Hypothalamus (tissue), 51 donors: ENCODE results near the gene TECTA.
"Not testable (repeated sequence)": the region's sequence is repeated elsewhere in the genome, so short reads cannot be mapped to it uniquely, and the experiment has no call there.

Source experiments
- DNase-seq, 51 donors: peaks; one replicate each; lab custom pipeline; 2025; lab: John Stamatoyannopoulos, UW

The TECTA gene

GRCh38 chr11:121226415-121227263 lies 125.6 kb downstream of the TECTA start:
- no peak for DNase-seq

- no peak for DNase-seq
Observed at GRCh38 chr11:121228851-121229250, 127.8 kb downstream of the TECTA start.

- no peak for DNase-seq
Observed at GRCh38 chr11:121229495-121230215, 128.6 kb downstream of the TECTA start.

- no peak for DNase-seq
Observed at GRCh38 chr11:121231576-121232278, 130.7 kb downstream of the TECTA start.

GRCh38 chr11:121235057-121235456 lies 134.0 kb downstream of the TECTA start:
- no peak for DNase-seq

GRCh38 chr11:121236115-121237001 lies 135.3 kb downstream of the TECTA start:
- DNase-seq: no peak

GRCh38 chr11:121237247-121237646 lies 136.2 kb downstream of the TECTA start:
- DNase-seq: not testable (repeated sequence)

DNA sequence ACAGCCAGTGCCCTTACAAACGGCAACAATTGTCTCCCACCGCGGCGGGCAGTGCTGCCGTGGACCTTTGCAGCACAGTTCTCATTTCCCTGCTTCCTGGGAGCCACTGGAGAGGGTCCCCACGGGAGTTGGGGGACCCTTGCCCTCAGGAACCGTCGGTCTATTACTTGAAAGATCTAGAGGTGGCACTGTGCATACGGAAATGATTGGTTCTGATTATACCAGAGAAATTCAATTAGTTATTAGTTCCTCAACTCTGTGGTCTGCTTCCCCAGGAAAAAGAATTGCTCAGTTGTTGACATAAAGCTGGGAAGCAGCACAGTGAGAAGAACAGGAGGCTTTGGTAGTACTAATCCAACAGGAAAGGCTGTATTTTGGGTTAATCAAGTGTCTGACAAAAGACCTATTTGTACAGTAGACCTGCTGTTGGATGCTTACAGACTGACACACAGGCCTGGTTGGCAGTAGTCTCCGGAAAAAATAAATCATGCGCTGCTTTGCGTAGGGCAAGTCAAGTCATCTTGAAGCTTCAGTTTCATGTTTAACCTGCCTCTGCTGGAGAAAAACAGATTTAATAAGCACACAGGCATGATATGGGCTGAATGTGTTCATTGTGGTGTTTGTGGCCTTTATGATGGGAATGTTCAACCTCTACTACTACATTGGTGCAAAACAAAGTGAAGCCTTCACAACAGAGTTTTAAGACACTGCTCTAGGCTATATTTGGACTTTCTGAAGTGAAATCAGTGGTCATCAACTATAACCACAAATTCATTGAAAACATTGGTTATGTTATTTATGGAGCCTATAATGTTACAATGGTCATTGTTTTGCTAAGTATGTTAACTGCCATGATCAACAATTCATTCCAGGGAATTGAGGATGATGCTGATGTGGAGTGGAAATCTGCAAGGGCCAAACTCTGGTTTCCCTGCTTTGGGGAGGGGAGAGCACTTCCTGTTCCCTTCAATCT lies 136.9 kb downstream of the TECTA start:
- DNase-seq: no peak

- DNase-seq: no peak
Observed at GRCh38 chr11:121238956-121239355, 137.9 kb downstream of the TECTA start.

DNA sequence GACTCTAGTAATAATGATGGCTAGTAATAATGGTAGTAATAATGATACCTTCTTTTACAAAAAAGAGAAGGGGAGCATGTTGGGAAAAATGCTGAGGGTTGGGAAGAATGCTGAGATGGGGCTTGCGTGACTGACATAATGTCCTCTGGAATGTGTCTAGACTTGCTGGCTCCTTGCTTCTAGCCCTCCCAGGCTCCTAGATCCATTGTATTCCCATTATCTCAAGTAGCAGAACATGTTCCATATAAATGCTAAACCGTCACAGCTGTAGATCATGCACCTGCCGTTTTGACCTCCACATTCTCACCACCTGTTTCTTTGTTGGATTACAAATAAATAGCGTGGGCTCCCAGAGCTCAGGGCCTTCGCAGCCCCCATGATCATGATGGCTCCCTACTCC lies 139.0 kb downstream of the TECTA start:
- DNase-seq: not testable (repeated sequence)

GRCh38 chr11:121240650-121241303 lies 139.7 kb downstream of the TECTA start:
- no peak for DNase-seq
